HG03354 (cell line): ENCODE measurements around the gene TMEM54.

Source experiments
- ATAC-seq: cut with Tn5 transposase; IDR thresholded peaks from one replicate; pipeline ENCODE4 v1.9.1; 2021; ENCODE audit warnings: mild to moderate bottlenecking; ENCODE audit not compliant: unreplicated experiment, poor library complexity, severe bottlenecking

The TMEM54 gene

GRCh38 chr1:32868806-32869455 lies 32.3 kb downstream of the TMEM54 start:
- no peak for ATAC-seq

GRCh38 chr1:32868085-32868484 lies 33.1 kb downstream of the TMEM54 start:
- no peak for ATAC-seq

- no peak for ATAC-seq
Observed at GRCh38 chr1:32867671-32868070, 33.5 kb downstream of the TMEM54 start.

GRCh38 chr1:32867151-32867550 lies 34.0 kb downstream of the TMEM54 start:
- no peak for ATAC-seq

- ATAC-seq, result no peak
Observed at GRCh38 chr1:32865639-32866405, 35.4 kb downstream of the TMEM54 start.

GRCh38 chr1:32864375-32865019 lies 36.7 kb downstream of the TMEM54 start:
- no peak for ATAC-seq

GRCh38 chr1:32863881-32864245 lies 37.3 kb downstream of the TMEM54 start:
- no peak for ATAC-seq

GRCh38 chr1:32863218-32863880 lies 37.8 kb downstream of the TMEM54 start:
- no peak for ATAC-seq

- ATAC-seq, result no peak
Observed at GRCh38 chr1:32861904-32862695, 39.1 kb downstream of the TMEM54 start.

- no peak for ATAC-seq
Observed at GRCh38 chr1:32860566-32860965, 40.6 kb downstream of the TMEM54 start.

- ATAC-seq, result no peak
Observed at GRCh38 chr1:32859915-32860314, 41.3 kb downstream of the TMEM54 start.

- no peak for ATAC-seq
Observed at GRCh38 chr1:32858791-32859190, 42.4 kb downstream of the TMEM54 start.

GRCh38 chr1:32858136-32858535 lies 43.1 kb downstream of the TMEM54 start:
- ATAC-seq, result no peak

GRCh38 chr1:32855861-32856617 lies 45.1 kb downstream of the TMEM54 start:
- no peak for ATAC-seq

GRCh38 chr1:32848354-32849063 lies 52.7 kb downstream of the TMEM54 start:
- no peak for ATAC-seq
